ENCODE measurements around the gene GARNL3.

DNA sequence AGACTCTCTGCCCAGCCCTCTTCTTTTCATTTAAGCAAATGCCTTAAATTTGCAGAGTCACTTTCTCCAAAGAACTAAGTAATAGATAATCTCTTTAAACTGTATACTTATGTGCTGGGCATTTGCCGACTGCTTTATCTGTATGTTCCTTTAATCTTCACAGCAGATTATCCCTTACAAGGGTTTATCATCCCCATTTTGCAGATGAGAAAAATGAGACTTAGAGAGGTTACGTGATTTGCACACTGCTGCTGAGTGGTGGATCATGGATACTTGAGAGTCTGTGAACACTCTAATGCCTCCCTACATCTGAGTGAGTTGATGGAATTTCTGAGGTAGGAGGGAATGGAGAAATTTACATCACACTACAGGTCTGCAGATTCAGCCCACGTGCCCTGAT lies 163.8 kb downstream of the GARNL3 start:
- TF ChIP-seq, protein P1, sequence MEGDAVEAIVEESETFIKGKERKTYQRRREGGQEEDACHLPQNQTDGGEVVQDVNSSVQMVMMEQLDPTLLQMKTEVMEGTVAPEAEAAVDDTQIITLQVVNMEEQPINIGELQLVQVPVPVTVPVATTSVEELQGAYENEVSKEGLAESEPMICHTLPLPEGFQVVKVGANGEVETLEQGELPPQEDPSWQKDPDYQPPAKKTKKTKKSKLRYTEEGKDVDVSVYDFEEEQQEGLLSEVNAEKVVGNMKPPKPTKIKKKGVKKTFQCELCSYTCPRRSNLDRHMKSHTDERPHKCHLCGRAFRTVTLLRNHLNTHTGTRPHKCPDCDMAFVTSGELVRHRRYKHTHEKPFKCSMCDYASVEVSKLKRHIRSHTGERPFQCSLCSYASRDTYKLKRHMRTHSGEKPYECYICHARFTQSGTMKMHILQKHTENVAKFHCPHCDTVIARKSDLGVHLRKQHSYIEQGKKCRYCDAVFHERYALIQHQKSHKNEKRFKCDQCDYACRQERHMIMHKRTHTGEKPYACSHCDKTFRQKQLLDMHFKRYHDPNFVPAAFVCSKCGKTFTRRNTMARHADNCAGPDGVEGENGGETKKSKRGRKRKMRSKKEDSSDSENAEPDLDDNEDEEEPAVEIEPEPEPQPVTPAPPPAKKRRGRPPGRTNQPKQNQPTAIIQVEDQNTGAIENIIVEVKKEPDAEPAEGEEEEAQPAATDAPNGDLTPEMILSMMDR (IDR thresholded peaks at IDR 0.05; ENCODE audit: low read length), result no peak
- no peak for TF ChIP-seq EZH2 (IDR thresholded peaks at IDR 0.05; ENCODE audit: borderline replicate concordance, low read length)

Data from OCI-LY1 (cell line).